NCI-H2107 (cell line): ENCODE results near the gene SMLR1.

Experiments used
- DNase-seq: peaks from one replicate; lab custom pipeline; 2025; lab: John Stamatoyannopoulos, UW

The SMLR1 gene

GRCh38 chr6:130852844-130853554 lies 25.8 kb downstream of the SMLR1 start:
- no peak for DNase-seq

DNA sequence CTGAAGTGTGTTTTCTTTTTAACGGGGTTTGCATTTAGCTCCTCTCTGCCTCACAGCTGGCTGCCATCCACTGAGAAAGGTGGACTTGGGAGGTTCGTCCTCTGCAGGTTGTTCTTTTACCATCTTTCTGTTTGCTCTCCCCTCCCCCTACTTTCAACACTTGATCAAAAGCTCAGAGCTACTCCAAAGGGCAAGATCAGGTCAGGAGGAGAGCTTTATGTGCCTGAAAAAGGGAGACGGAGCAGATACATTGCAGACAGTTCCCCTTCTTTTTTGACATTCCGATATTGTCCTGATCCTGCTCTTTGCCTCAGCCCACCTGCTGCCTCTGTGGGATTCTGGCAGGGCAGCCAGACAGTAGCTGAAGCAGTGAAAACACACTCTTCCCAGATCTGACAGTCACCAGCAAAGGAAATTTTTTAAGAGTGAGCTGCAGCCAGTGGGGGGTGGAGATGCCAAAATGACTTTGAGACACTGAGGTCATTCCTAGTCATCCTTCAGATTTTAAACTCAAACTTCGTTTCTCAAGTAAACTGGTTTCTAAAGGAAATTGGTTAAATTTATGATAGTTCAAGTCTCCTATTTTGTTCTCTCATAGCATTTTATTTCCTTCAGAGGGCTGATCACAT lies 26.5 kb downstream of the SMLR1 start:
- DNase-seq, result no peak

DNA sequence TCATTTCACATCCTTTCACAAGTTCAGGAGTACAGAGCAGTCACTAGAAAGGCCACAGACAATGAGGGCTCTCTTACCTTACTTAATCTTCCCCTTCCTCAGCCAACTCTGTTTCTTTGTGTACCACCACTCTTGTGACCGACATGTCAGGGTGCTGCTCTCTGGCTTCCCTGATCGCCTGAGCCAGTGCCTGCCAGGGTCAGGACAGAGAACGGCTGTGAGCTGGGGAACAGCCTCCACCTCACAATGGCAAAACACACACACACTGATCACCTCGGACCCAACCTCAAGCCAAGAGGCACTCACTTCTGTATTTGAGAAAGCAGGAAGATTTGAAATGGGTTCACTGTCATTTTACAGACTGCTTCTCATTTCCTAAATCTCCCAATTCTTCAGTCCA lies 30.8 kb downstream of the SMLR1 start:
- DNase-seq, result no peak

DNA sequence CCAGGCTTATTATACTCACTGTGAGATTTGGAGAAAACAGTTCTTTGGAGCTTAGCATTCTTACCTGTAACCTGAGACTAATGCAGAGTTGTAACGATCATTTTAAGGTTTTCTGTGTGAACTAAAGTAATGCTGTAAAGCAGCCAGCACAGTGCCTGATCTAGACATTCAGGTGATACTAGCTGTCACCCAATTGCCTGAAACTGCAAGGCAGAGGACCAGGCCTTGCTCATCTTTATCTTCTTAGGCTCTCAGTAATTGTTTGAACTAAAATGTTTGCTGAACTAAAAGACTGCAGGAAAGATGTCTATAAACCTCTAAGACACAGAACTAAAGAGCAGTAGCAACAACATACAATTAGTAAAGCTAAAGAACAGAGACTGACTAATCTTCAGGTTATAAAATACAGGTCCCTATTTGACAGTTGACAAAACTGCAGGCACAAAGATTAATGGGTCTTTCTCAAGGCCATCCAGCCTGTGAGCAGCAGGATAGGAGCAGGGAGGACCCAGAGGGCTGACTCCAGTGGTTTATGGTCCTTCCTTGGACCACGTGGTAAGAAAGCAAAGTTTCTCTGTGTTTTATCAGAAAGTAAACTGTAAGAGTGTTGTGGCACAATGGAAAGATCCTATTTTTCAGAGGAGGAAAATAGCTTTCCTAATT lies 31.4 kb downstream of the SMLR1 start:
- DNase-seq, result no peak

- DNase-seq, result no peak
Observed at GRCh38 chr6:130859161-130859867, 32.1 kb downstream of the SMLR1 start.

- DNase-seq, result no peak
Observed at GRCh38 chr6:130862370-130862769, 35.2 kb downstream of the SMLR1 start.

GRCh38 chr6:130863415-130864230 lies 36.4 kb downstream of the SMLR1 start:
- DNase-seq, result no peak

DNA sequence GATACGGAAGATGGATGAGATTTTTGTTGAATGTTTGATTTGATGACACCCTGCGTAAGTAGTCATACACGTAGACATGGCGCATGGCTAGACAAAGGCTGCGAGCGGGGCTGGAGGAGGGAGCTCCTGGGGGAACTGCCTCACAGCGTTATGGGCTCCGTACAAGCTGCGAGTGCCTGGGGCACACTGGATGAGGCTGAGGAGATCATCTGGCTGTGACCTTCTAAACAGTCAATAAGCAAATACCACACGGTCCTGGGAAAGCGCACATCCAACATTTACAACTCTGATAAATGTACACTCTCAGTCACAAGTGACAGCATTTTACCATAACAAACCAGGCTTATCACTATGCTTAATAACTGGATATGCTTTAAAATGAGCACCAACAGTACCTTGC lies 37.1 kb downstream of the SMLR1 start:
- no peak for DNase-seq

DNA sequence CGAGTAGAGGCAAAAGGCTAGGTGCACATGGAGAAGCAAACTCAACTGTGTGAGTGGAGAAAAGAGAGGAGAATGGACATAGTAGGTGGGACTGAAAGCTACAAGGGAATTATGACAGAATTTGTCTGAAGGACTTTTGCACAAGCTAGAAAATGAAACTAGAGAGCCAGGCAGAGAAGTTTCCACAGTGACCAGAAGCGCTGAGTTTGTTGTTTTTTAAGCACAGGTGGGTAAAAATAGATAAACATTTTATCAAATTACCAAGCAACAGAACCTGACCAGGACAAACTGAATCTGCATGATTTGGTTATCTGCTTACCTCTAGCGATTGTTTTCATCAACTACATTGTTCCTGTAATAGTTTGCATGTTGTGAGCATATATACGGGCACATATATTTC lies 38.6 kb downstream of the SMLR1 start:
- DNase-seq, result no peak

- DNase-seq, result no peak
Observed at GRCh38 chr6:130869681-130870080, 42.5 kb downstream of the SMLR1 start.

GRCh38 chr6:130870179-130870880 lies 43.1 kb downstream of the SMLR1 start:
- DNase-seq, result no peak

DNA sequence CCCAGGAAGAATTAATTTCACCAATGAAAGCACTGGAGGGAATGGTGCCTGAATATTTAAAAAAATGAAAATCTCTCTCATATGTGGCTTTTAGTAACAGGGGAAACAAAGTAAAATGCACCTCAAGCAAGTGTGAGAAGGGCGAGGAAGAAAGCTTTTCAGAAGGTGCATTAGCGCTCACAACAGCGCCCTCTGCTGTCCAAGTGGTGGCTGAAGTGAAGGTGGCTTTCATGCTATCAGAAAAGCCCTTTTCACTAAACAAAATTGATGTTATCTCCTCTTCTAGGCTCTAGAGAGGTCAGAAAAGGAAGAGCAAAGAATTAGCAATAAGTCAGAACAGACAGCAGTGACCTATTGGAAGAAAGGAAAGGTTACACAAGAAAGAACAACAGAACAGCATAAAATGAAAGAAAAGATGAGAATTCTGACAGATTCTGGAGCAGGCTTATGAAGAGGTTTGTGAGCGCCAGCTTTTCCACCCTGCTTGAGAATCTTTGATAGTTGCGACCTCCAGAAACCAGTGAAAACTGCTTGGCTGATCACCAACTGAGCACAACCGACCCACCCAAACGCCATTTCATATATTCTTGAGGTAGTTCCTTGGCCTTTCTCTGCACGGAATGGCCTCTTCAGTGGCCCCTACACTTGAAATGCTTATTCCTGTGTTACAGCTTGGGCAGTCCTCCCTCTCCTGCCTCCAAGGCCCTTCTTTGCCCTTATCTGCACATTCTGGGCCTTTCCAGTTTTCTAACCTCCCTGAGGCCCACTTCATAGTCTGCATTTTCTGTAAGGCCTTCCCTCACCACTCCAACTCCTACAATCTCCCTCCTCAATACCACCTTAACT lies 45.3 kb downstream of the SMLR1 start:
- DNase-seq, result peak; percentile 5

DNA sequence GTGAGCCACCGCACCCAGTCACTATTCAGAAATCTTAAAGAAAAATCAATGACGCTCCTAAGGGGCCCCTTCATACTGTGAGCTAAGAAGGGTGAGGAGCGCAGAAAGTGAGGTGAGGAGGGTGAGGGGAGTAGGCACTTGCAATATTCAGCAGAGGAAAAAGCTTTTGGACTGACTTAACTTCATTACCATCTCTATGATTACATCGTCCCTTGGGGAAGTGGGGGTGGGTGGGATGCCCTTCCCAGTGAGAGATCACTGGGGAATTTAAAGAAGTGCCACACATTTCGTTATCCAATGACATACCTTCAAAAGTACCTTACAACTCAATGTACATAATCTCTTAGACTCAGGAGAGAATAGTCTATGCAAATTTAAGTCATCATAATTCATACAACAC lies 46.5 kb downstream of the SMLR1 start:
- DNase-seq, result no peak

DNA sequence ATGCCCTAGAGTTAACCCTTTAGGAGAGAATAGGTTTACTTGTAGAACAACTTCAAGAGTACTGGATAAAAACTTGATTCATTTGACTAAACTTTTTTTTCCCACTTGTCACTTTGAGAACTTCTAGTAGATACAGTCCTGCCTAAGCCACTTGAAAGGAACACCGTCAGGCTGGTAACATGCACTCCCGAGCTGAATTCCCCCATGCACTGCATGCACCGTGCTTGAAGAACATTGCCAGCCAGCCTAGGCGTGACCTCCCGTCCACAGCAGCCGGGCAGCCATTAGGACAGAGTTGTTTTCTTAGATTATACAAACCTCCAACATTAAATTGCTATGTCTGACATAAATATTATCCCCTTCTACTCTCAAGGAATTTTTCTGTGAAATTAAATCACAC lies 52.6 kb downstream of the SMLR1 start:
- no peak for DNase-seq

GRCh38 chr6:130882370-130882769 lies 55.2 kb downstream of the SMLR1 start:
- DNase-seq, result no peak

DNA sequence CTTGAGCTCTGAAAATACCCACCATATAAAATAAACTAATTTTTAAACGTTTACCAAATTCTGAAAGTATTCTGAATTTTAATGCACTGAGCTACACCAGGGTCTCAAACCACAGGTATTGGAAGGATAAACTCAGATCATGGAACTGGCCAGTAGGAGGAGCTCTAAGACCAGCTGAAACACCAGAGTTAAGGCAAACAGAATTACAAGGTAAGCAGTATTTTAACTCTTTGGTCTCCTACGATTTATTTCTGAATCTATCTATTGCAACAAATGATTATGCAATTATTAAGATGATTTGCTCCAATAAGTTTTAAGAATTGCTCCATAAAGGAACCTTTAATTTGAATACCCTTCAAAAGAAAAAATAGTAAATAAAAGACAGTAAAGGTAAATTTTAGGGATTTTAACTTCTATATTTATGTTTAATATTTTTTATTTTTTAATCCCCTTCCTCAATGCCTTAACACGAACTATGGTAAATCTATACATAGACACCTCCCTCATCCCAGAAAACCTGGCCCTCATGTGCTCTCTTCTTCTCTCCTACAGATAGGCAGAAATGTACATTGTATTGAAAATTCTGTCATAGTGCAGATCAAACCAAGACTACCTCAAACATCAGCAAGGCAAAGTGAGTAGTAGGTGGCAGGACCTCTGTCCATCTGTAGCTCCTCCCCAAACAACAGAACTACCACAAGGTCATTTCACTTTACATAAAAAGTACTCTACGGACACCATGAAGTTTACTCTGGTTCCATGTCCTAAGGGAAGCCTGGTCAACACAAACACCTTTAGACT lies 58.4 kb downstream of the SMLR1 start:
- peak; percentile 8 for DNase-seq
